NCI-H82 treated with DMSO at 0.1 percent for 48 hours (cell line): Measurements from ENCODE around the gene NCKAP5.

ENCODE experiments used
- DNase-seq: peaks from one replicate; lab custom pipeline; 2025; ENCODE audit not compliant: unreplicated experiment; lab: John Stamatoyannopoulos, UW

Gene NCKAP5

DNA sequence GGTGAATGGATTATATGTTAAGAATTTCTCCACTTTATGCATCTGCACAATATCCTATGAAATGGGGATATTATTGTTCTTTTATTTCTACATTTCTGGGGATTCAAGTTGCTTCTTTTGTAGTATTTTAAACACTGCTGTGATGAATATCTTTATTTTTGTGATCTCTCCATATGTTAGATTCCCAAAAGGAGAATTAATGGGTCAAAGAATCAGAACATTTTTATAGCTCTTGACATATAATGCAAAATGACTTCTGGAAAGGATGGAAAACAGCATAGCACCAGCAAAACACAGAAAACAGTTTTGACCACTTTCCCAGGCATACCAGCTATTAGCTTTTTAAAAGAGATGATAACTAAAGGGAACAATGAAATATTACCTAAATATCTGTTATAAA is 135.5 kb downstream of the NCKAP5 start:
- no peak for DNase-seq

DNA sequence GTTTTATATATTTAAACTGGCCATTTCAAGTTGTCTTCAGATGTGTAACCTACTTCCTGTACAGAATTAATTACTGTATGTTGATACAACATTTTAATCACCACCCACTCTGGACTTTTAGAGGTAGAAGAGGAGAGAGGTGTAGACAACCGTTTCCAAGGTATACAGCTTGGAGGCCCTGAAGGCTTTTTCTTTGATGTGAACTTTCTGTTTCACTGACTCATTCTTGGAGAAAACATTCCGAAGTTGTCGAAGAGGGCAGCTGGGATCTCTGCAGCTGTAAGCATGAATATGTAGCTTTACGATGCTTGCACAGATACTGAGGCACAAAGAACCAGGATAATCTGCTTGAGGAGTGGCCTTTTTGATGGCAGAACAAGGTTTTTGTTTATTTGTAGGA is 137.0 kb downstream of the NCKAP5 start:
- DNase-seq: no peak

DNA sequence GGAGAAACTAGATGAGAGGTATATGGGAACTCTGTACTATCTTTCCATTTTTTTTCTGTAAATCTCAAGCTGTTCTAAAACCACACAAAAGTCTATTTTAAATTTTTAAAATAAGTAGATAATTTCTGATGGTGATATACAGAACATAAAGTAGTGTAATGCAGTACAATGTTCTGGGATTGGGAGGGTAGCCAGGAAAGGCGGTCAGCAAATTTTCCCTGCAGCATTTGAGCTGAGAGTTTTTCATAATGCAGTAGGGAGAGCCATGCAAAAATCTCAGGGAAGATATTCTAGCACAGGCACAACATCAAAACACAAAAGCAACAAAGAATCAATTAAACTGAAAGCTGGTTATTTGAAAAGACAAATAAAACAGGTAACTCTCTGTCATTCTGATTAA is 141.5 kb downstream of the NCKAP5 start:
- DNase-seq: no peak

DNA sequence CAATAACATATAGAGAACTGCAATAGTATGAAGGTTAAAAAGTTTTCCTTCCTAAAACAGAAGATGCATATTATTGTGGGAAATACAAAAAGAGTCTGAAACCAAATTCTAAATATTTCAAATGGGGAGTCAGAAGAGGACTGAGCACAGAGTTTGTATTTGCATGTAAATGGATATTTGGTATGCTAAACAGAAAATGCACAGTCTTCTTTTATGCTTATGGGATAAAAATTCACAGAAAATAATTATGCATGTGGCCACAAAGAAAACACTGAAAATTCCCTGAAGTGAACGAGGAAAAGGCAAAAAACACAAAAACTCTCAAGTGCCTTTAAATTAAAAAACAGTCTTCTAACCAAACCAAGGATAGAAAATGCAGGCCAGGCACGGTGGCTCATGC is 142.7 kb downstream of the NCKAP5 start:
- no peak for DNase-seq

DNA sequence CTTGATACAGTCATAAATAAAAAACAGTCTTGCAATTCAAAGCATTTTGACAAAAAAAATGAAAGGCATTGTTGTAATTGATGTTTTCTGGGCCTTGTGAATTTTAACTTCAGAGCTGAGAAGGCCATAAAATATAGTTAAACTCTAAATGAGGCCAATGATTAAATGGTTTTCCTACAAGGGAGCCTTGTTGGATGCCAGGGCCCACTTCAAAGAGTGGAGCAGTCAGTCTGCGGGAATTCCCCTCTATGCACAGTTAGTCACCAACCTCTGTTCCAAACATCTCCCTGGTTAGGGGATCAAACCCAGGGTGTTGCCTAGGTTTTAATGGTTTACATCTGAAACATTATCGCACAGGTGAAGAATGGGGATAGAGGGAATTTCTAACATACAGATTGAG is 143.4 kb downstream of the NCKAP5 start:
- no peak for DNase-seq

DNA sequence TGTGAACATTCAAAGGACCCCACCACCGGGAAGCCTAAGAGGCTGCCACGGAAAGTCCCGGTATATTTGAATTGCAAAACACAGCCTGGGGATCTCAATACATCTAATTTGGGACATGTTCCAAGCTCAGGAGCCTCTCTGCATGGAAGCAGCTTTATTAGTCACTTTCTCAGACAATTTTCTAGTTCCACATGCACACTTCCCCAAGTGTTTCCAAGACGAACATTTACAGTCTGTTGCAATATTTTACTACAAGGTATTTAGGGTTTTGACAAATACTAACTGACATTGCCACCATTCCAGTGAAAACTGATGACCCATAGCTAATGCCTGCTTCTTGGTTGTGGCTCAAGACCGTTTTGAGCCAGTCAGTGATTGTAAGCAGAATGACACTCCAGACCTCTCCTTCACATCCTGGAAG is 145.3 kb downstream of the NCKAP5 start:
- DNase-seq: no peak

DNA sequence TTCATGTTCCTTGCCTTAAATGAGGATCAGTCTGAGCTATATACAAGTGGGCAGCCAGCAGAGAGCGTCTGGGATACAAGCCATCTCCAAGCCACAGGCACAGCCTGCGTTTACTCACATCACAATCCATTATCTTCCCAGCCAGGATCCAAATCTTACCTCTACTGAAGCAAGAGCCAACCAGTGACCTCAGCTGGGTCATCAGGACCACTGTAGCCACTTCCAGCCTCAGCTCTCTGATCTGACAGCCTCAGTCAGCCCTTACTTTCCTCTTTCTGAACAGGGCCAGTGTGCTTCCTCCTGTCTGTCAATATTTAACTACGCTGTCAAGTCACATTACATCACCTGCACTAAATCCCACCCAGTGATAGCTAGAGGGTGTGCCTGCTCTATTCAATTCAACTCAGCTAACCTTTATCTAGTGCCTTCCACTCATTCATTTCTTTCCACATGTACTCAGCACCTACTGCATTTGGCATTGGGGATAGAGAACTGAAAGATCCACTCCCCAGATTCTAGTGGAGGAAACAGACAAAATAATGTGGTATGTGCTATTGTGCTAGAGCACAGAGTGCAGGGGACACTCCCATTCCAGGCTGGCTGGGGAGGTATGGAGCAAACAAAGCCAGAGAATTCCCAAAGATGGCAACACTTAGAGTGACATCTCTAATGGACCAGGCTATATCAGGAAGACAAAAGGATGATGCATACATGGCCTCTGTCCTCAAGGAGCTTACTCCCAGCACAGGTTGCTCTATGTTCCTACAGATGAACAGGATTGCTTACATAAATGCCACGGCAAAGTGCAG is 146.5 kb downstream of the NCKAP5 start:
- peak; percentile 36 for DNase-seq

DNA sequence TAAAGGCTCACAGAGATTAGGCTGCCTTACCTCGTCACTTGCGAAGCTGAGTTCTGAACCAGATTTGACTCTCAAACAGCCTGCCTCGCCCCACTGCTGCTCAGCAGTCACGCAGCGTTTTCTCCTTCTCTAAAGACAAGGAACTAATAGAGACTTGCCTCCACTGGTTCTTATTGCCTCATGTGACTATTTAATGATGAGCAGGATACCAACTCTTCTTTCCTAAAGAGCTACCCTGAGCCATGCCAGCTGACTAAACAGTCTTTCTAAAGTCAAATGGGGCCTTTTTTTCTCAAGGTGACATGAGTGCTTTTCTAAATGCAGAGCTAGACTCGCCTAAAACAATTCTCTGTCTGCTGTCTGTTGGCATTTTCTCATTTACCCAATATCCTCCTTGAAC is 147.5 kb downstream of the NCKAP5 start:
- no peak for DNase-seq

DNA sequence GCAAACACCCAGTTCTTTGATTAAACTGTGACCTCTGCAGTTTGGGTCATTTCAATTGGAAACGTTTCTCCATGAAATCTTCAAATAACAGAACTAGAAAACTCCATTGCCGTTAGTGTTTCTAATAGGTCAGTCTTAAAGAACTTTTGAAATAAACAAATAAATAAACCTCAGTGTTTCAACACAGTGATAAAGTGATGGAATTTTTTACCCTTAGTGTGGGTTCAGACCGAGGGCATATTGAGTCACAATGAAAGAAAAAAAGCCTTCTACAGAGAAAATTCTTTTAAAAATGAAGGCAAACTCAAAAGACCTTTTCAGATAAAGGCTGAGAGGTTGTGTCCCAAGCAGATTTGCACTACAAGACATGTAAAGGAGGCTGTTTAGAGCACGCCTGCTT is 149.6 kb downstream of the NCKAP5 start:
- no peak for DNase-seq

DNA sequence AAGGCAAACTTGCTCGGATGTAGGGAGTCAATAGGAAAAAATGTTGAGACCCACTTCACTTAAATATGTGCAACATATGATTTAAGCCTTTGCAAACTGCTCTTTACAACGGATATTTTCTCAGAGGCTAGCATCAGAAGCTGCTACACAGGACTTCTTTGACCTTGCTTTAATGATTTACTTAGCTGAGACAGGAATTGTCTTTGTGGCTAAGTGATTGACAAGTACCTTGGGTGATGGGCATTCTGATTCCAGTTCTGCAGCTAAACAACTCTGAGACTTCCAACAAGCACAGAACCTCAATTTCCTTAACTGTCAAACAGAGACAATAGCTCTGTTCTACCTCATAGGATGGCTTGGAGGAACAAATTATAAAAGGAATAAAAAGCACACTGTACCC is 150.2 kb downstream of the NCKAP5 start:
- DNase-seq: no peak

DNA sequence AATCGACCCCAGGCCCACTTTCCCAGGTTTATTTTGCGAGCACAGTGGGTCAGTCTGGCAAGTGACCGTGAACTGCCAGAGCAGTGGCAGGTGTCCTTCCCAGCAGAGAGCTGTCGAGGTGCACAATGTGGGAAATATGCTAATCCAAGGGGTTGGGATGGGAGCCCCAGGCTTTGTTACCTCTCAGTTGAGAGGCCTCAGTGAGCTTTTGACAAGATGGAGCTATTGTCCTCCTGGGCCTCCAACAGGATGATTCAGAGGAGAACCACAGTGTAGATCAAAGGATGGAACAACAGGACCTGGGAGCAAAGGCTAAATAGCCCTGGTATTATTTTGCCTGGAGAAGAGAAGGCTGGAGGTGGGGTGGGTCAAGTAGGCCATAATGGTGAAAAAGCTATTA is 150.8 kb downstream of the NCKAP5 start:
- DNase-seq: no peak

DNA sequence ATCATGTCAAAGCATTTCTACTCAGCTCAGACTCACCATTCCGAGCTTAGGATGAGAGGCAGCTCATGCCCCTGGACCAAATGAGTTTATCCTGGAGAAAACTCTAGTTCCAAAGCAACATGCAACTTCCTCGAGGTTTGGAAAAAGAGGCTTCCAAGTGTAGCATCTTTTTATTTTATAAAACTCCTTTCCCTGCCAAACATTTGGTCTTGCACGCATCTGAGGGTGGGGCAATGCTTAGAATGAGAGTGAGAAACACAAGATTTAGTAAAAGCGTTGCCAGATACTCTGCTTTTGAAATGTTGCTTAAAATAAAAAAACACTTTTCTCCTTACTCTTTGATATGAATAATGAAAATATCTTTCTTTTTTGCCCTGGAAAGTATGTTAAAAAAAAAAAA is 151.5 kb downstream of the NCKAP5 start:
- no peak for DNase-seq

DNA sequence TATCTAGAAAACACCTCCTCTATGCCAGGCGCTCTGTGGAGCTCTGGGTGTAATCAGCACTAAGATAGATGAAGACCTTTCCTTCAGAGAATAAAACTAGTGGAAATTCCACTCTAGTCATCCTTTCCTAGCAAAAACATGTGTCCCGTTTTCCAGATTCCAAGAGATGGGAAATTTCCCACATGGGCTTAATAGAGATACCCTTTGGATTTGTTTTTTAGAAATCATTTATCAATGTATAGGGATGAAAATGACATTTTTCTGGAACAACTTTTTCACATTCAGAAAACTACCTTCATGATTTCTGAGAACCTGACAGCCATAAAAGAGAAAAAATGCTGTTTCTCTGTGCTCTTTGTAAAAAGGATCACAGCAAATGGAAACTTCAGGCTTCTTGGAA is 152.1 kb downstream of the NCKAP5 start:
- no peak for DNase-seq

DNA sequence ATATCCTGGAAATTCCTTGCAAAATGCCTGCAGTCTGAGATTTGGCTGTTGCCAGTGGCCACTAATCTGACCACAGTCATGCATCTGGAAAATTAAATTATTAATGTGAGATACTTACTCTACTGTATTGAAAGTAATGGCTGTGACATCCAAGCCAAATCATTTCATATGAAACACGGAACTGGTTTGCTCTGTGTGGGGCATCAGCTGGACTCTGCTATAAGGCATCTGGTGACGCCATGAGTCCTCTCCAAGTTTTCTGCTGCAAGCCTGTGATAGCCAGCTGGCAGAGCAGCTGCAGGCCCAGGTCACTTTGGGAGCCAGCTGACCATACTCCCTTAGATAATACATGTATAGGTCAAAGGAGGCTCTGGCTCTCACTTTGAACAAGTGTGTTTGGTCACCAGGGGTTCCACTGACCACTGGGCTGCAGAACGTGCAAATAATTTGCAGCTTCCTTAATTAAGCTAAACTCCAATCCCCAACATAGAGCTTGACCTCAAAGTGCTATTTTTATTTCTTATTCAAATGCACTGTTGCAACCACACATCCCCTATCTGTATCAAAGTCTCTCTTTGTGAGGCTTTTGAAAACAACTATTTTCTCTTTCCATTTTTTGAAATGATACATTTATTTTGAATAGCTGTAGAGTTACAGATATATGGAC is 152.9 kb downstream of the NCKAP5 start:
- DNase-seq: no peak

DNA sequence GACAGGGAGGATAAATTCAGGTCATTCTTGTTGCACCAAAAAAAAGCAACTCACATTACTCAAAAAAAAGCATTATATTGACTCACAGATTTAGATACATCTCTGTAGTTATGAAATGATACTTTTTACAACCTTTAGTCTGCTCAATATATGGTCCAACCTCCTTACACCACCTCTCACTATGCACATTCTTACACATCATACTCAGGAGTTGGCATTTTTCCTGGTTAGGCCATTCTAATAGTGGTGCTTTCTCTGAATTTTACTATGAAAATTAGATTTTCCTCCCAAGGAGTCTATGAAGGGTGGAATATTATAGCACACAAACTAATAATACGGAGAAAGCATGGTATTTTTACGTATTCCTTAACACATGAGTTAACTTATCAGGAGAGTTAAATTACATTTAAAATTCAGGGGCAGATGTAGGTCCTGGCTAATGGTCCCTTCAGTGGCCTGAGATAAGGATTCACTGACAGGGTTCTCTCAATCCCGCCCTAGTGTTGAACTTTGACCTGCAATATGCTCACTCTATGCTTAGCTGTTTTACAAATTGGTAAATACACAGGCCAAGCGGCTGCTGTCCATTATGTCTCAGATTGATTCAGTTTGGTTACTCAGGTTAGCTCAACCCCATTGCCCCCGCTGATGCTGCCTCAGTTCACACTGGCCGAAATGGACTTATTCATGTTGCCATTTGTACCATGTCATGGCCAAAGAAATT is 153.6 kb downstream of the NCKAP5 start:
- no peak for DNase-seq

DNA sequence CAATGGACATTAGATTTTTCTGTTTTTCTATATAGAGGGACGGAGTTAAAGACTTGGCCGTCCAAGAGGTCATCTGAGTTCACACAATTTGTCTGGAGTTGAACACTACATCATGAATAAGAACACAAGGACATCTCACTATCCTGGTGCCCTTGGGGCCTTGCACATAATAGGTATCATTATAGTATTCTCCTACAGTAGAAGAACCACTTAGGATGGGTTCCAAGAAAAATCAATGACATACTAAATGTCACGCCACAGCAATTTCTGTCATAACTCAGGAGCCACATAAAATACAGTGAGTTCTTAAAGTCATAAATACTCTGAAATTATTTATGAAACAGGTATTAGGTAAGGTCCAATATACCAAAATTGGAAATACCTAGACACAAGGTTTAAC is 154.4 kb downstream of the NCKAP5 start:
- DNase-seq: no peak

DNA sequence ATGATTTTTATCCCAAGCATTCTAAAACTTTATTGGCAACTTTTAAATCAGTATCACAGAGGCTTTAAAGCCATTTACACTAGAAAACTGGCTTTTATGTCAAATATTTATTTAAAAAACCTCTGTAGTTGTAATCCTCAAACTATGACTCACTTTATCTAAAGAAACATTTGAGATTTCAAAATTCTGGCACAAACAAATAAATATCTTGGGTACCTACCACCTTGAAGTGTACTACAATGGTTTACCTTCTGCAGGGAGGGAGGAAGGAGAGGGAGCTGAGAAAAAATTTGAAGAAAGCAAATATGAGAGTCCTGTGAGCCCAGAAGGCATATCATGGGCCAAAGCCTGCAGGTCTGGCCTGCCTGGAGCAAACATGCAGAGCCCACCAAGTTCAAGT is 155.6 kb downstream of the NCKAP5 start:
- no peak for DNase-seq

DNA sequence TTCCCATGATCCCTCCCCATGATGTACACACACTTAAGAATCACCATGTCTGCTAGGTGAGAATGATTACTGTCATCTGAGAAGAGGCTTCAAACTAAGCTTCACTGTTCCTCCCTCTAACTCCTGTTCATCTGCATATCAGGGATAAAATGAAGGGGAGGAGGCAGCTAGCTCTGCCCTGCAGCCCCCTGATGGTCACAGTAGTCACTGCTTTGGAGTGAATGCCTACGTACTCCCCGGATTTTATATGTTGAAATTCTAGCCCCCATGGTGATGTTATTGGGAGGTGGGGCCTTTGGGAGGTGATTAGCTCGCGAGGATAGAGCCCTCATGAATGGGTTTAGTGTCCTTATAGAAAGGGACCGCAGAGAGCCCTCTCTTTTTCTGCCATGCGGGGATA is 156.4 kb downstream of the NCKAP5 start:
- DNase-seq: peak; percentile 50

DNA sequence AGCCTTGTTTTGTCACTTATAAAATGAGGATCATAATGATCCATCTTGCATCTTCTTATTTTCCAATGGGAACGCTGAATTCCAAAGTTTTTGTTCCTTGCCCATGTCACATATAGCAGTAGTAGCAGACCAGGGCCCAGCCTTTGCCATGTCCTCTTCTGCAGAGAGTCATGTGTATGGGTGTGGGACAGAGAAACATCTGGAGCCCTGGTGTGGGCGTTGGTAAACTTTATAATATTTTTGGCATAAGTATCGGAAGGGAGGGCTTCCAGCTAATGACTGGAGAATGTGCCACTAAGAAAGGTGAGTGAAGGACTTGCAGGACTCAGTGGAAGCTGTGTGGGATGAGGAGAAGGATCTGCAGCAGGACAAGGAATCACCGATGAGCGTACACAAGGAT is 157.2 kb downstream of the NCKAP5 start:
- DNase-seq: no peak

DNA sequence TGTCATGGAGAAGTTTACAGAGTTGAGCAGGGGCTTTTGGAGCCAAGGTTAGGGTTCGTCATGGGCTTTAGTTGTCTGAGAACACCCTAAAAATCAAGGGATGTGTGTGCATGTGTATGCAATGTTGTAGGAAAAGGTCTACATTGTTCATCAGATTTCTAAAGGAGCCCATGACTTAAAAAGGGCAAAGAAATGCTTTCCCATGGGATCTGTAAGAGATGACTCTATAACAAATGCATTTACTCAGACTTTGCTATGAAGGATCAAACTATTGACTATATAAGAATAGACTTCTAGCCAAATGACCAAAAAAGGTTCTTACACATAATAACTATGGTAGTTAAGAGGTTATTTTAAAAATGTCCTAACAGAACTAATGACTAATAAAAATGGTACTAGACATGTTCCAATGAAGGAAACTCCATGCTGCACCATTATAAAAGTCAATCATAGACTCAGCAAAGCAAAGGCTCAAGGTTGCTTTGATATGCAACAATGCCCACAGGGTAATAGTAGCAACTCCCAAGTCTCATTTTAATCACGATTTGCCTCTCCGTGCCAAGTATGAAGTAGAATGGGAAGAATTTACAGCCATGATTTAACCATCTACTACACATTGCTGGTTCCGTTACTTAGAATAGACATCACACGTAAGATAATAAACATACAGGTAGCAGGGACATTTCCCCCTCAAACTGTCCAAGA is 158.5 kb downstream of the NCKAP5 start:
- DNase-seq: no peak

DNA sequence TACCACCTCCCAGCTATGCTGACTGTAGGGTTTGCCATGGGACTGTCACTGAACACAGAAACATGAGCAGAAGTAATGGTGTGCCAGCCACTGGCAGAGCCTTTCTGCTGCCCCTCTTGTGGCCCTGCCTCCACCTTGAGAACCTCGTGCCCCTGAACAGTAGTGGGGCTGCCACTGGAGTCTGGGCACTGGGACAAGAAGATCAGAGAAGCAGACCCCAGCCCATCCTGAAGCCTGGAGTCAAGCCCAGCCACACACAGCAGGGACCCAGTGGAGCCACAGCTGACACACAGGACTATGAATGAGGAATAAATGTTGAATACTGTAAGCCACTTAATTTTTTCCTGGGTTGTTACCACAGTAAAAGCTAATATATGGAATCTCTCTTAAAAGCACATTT is 159.6 kb downstream of the NCKAP5 start:
- no peak for DNase-seq

DNA sequence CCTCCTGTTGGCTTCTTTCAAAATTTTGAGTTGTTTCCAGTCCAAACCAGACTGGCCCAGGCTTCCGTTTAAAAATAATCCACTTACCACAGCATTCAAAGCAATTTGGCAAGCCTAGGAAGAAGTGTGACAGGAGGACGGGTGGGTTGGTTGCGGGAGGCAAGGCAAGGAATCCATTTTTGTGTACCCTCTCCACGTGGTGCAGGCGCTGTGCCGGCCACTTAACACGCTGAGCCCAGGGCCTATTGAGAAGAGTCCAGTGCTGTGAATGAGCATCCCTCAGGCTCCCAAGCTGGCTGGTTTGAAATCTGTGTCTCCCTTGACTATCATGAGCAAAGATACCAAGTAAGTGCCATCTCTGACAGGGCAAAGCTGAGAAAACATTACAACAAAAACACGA is 160.9 kb downstream of the NCKAP5 start:
- no peak for DNase-seq
